SKM-1 treated with dmso at 0.1 percent for 144 hours (cell line): ENCODE measurements around the gene NAT8.
"Not testable (repeated sequence)": the region's sequence is repeated elsewhere in the genome, so short reads cannot be mapped to it uniquely, and the experiment has no call there.

Experiments
- DNase-seq: peaks from one replicate; lab custom pipeline; 2025; ENCODE audit not compliant: unreplicated experiment; lab: John Stamatoyannopoulos, UW

The NAT8 gene

GRCh38 chr2:73638429-73638828 is 3.8 kb downstream of the NAT8 start:
- DNase-seq: no peak

- not testable (repeated sequence) for DNase-seq
Observed at GRCh38 chr2:73636977-73637376, 5.2 kb downstream of the NAT8 start.

- DNase-seq: not testable (repeated sequence)
Observed at GRCh38 chr2:73630662-73631266, 11.5 kb downstream of the NAT8 start.

GRCh38 chr2:73628493-73628892 is 13.7 kb downstream of the NAT8 start:
- DNase-seq: not testable (repeated sequence)

GRCh38 chr2:73626237-73626636 is 16.0 kb downstream of the NAT8 start:
- not testable (repeated sequence) for DNase-seq

GRCh38 chr2:73624625-73625024 is 17.6 kb downstream of the NAT8 start:
- not testable (repeated sequence) for DNase-seq

GRCh38 chr2:73624036-73624435 is 18.2 kb downstream of the NAT8 start:
- DNase-seq: not testable (repeated sequence)

- DNase-seq: not testable (repeated sequence)
Observed at GRCh38 chr2:73619925-73620324, 22.3 kb downstream of the NAT8 start.

GRCh38 chr2:73614997-73615396 is 27.2 kb downstream of the NAT8 start:
- no peak for DNase-seq

- no peak for DNase-seq
Observed at GRCh38 chr2:73614105-73614504, 28.1 kb downstream of the NAT8 start.

- no peak for DNase-seq
Observed at GRCh38 chr2:73611867-73612266, 30.4 kb downstream of the NAT8 start.

- DNase-seq: no peak
Observed at GRCh38 chr2:73611193-73611592, 31.0 kb downstream of the NAT8 start.

GRCh38 chr2:73610111-73610510 is 32.1 kb downstream of the NAT8 start:
- DNase-seq: no peak

GRCh38 chr2:73604589-73604988 is 37.6 kb downstream of the NAT8 start:
- not testable (repeated sequence) for DNase-seq

- not testable (repeated sequence) for DNase-seq
Observed at GRCh38 chr2:73603099-73603588, 39.1 kb downstream of the NAT8 start.

- no peak for DNase-seq
Observed at GRCh38 chr2:73601780-73602179, 40.4 kb downstream of the NAT8 start.

GRCh38 chr2:73594251-73594650 is 48.0 kb downstream of the NAT8 start:
- DNase-seq: no peak

- DNase-seq: no peak
Observed at GRCh38 chr2:73593680-73594079, 48.5 kb downstream of the NAT8 start.
